Measurements from ENCODE around the gene TRIM49D1.
"Not testable (repeated sequence)": the region's sequence is repeated elsewhere in the genome, so short reads cannot be mapped to it uniquely, and the experiment has no call there.

DNA sequence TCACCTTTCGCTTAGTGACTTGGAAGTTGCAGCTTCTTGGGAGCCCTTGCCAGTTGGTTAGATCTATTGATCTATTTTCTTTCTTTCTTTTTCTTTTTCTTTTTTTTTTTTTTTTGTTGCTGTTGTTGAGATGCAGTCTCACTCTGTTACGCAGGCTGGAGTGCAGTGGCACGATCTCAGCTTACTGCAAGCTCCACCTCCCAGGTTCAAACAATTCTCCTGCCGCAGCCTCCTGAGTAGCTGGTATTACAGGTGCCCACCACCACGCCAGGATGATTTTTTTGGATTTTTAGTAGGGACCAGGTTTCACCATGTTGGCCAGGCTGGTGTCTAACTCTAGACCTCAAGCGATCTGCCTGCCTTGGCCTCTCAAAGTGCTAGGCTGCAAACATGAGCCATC is 44.5 kb downstream of the TRIM49D1 start:
- not testable (repeated sequence) for TF ChIP-seq TAF1 (conservative IDR thresholded peaks at IDR 0.05); JUND (IDR thresholded peaks at IDR 0.05); YY1 (IDR thresholded peaks at IDR 0.05); RAD21 (IDR thresholded peaks at IDR 0.05); RXRA (IDR thresholded peaks at IDR 0.05); HNF4G (IDR thresholded peaks at IDR 0.05); EGR1 (IDR thresholded peaks at IDR 0.05; ENCODE audit: low read depth in 2 of 2); SP1 (IDR thresholded peaks at IDR 0.05); FOXA2 (IDR thresholded peaks at IDR 0.05)
- TF ChIP-seq, protein P1, sequence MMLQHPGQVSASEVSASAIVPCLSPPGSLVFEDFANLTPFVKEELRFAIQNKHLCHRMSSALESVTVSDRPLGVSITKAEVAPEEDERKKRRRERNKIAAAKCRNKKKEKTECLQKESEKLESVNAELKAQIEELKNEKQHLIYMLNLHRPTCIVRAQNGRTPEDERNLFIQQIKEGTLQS (IDR thresholded peaks at IDR 0.05) = not testable (repeated sequence)
- TF ChIP-seq, protein P2, sequence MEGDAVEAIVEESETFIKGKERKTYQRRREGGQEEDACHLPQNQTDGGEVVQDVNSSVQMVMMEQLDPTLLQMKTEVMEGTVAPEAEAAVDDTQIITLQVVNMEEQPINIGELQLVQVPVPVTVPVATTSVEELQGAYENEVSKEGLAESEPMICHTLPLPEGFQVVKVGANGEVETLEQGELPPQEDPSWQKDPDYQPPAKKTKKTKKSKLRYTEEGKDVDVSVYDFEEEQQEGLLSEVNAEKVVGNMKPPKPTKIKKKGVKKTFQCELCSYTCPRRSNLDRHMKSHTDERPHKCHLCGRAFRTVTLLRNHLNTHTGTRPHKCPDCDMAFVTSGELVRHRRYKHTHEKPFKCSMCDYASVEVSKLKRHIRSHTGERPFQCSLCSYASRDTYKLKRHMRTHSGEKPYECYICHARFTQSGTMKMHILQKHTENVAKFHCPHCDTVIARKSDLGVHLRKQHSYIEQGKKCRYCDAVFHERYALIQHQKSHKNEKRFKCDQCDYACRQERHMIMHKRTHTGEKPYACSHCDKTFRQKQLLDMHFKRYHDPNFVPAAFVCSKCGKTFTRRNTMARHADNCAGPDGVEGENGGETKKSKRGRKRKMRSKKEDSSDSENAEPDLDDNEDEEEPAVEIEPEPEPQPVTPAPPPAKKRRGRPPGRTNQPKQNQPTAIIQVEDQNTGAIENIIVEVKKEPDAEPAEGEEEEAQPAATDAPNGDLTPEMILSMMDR (IDR thresholded peaks at IDR 0.05; ENCODE audit: low read depth, low read length, missing input control) = not testable (repeated sequence)
- TF ChIP-seq, protein P3, sequence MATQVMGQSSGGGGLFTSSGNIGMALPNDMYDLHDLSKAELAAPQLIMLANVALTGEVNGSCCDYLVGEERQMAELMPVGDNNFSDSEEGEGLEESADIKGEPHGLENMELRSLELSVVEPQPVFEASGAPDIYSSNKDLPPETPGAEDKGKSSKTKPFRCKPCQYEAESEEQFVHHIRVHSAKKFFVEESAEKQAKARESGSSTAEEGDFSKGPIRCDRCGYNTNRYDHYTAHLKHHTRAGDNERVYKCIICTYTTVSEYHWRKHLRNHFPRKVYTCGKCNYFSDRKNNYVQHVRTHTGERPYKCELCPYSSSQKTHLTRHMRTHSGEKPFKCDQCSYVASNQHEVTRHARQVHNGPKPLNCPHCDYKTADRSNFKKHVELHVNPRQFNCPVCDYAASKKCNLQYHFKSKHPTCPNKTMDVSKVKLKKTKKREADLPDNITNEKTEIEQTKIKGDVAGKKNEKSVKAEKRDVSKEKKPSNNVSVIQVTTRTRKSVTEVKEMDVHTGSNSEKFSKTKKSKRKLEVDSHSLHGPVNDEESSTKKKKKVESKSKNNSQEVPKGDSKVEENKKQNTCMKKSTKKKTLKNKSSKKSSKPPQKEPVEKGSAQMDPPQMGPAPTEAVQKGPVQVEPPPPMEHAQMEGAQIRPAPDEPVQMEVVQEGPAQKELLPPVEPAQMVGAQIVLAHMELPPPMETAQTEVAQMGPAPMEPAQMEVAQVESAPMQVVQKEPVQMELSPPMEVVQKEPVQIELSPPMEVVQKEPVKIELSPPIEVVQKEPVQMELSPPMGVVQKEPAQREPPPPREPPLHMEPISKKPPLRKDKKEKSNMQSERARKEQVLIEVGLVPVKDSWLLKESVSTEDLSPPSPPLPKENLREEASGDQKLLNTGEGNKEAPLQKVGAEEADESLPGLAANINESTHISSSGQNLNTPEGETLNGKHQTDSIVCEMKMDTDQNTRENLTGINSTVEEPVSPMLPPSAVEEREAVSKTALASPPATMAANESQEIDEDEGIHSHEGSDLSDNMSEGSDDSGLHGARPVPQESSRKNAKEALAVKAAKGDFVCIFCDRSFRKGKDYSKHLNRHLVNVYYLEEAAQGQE (IDR thresholded peaks at IDR 0.05) = not testable (repeated sequence)
- TF ChIP-seq, protein P4, sequence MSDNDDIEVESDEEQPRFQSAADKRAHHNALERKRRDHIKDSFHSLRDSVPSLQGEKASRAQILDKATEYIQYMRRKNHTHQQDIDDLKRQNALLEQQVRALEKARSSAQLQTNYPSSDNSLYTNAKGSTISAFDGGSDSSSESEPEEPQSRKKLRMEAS (IDR thresholded peaks at IDR 0.05) = not testable (repeated sequence)
- TF ChIP-seq, protein P5, sequence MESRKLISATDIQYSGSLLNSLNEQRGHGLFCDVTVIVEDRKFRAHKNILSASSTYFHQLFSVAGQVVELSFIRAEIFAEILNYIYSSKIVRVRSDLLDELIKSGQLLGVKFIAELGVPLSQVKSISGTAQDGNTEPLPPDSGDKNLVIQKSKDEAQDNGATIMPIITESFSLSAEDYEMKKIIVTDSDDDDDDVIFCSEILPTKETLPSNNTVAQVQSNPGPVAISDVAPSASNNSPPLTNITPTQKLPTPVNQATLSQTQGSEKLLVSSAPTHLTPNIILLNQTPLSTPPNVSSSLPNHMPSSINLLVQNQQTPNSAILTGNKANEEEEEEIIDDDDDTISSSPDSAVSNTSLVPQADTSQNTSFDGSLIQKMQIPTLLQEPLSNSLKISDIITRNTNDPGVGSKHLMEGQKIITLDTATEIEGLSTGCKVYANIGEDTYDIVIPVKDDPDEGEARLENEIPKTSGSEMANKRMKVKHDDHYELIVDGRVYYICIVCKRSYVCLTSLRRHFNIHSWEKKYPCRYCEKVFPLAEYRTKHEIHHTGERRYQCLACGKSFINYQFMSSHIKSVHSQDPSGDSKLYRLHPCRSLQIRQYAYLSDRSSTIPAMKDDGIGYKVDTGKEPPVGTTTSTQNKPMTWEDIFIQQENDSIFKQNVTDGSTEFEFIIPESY (IDR thresholded peaks at IDR 0.05) = not testable (repeated sequence)

All from liver (tissue), 3 donors.